Measurements from ENCODE around the gene KRT80. TPM values are rescaled to one million over a fixed set of nuclear protein-coding genes. Genes with fewer than 3 reads are reported as not detected.

The KRT80 gene
- total RNA-seq, 1 donor from 2014 or later = not detected

GRCh38 chr12:52147964-52148463 is 43.8 kb downstream of the KRT80 start:
- H3K9me3 Mint-ChIP-seq = no peaks in the 10 kb centered on the region
- TF ChIP-seq CTCF (conservative IDR thresholded peaks at IDR 0.05) = no peak
- no peak overlapping the region for H3K4me3 Mint-ChIP-seq
- no peak for DNase-seq (ENCODE audit: low read depth, low spot score)
- H3K27me3 Mint-ChIP-seq (ENCODE audit: low read depth) = peaks cover 5% of the 10 kb centered on the region
- H3K27ac Mint-ChIP-seq (ENCODE audit: unreplicated experiment) = no peak overlapping the region
- peaks cover 8% of the 10 kb centered on the region for H3K4me1 Mint-ChIP-seq
- no peaks in the 10 kb centered on the region for H3K36me3 Mint-ChIP-seq (ENCODE audit: low read depth)

- H3K9me3 Mint-ChIP-seq = no peaks in the 10 kb centered on the region
- DNase-seq (ENCODE audit: low read depth, low spot score) = no peak
- TF ChIP-seq CTCF (conservative IDR thresholded peaks at IDR 0.05) = no peak
- no peak overlapping the region for H3K27ac Mint-ChIP-seq (ENCODE audit: unreplicated experiment)
- H3K4me3 Mint-ChIP-seq = no peak overlapping the region
- peaks cover 5% of the 10 kb centered on the region for H3K27me3 Mint-ChIP-seq (ENCODE audit: low read depth)
- no peaks in the 10 kb centered on the region for H3K36me3 Mint-ChIP-seq (ENCODE audit: low read depth)
- peaks cover 8% of the 10 kb centered on the region for H3K4me1 Mint-ChIP-seq
Observed at GRCh38 chr12:52147367-52147963, 44.3 kb downstream of the KRT80 start.

- peaks cover 13% of the 10 kb centered on the region for H3K4me1 Mint-ChIP-seq
- H3K9me3 Mint-ChIP-seq = no peaks in the 10 kb centered on the region
- H3K4me3 Mint-ChIP-seq = no peak overlapping the region
- H3K36me3 Mint-ChIP-seq (ENCODE audit: low read depth) = no peaks in the 10 kb centered on the region
- peaks cover 5% of the 10 kb centered on the region for H3K27me3 Mint-ChIP-seq (ENCODE audit: low read depth)
- no peak for DNase-seq (ENCODE audit: low read depth, low spot score)
- H3K27ac Mint-ChIP-seq (ENCODE audit: unreplicated experiment) = no peak overlapping the region
- TF ChIP-seq CTCF (conservative IDR thresholded peaks at IDR 0.05) = no peak
Observed at GRCh38 chr12:52146822-52147366, 44.9 kb downstream of the KRT80 start.

GRCh38 chr12:52146089-52146821 is 45.6 kb downstream of the KRT80 start:
- Mint-ChIP-seq H3K4me3 (no peak overlapping the region), H3K27ac (ENCODE audit: unreplicated experiment) (peak overlapping the region; percentile 97), H3K4me1 (peaks cover 19% of the 10 kb centered on the region)

More at GRCh38 chr12:52146089-52146821, 45.6 kb downstream of the KRT80 start:
- Mint-ChIP-seq H3K9me3 (no peaks in the 10 kb centered on the region), H3K27me3 (ENCODE audit: low read depth) (no peaks in the 10 kb centered on the region), H3K36me3 (ENCODE audit: low read depth) (no peaks in the 10 kb centered on the region)
- no peak for TF ChIP-seq CTCF (conservative IDR thresholded peaks at IDR 0.05)
- no peak for DNase-seq (ENCODE audit: low read depth, low spot score)

Measured in neural crest cell (in vitro differentiated cells).